Loucy (cell line): ENCODE results near the gene RFWD3.
A peak's percentile ranks its signal among the peaks of the same experiment; 100 is the strongest.

ENCODE experiments used
- H2AFZ ChIP-seq: fragments of 200-600 bp; sonication (generic); 2 replicates; pipeline ENCODE4 v1.6.0; 2016; ENCODE audit warnings: antibody characterized with exemption, mild to moderate bottlenecking, low read length, moderate library complexity
- H3F3A ChIP-seq: fragments of 200-600 bp; 2 replicates; pipeline ENCODE4 v1.6.0; 2016; ENCODE audit warnings: antibody characterized with exemption, low read depth, mild to moderate bottlenecking
- H3K27me3 ChIP-seq: fragments of 200-600 bp; sonication (generic); 2 replicates; pipeline ENCODE4 v1.6.1; 2014; ENCODE audit warnings: low read length, mild to moderate bottlenecking; ENCODE audit not compliant: insufficient read depth, poor library complexity, severe bottlenecking
- H3K36me3 ChIP-seq: fragments of 200-600 bp; sonication (generic); 2 replicates; pipeline ENCODE4 v1.6.1; 2016; ENCODE audit warnings: low read length; ENCODE audit not compliant: insufficient read depth
- H3K4me1 ChIP-seq: fragments of 200-600 bp; sonication (generic); 2 replicates; pipeline ENCODE4 v1.5.1; 2014; ENCODE audit warnings: low read length, mild to moderate bottlenecking; ENCODE audit not compliant: insufficient read depth, poor library complexity, severe bottlenecking
- H3K4me2 ChIP-seq: fragments of 200-600 bp; sonication (generic); 2 replicates; pipeline ENCODE4 v1.6.0; 2014; ENCODE audit warnings: antibody characterized with exemption, low read length, low read depth, mild to moderate bottlenecking; ENCODE audit not compliant: poor library complexity, severe bottlenecking
- H3K4me3 ChIP-seq: fragments of 200-600 bp; sonication (generic); 2 replicates; pipeline ENCODE4 v1.5.1; 2014; ENCODE audit warnings: low read length, mild to moderate bottlenecking, mixed read lengths; ENCODE audit not compliant: poor library complexity, severe bottlenecking
- H3K79me2 ChIP-seq: fragments of 200-600 bp; sonication (generic); 2 replicates; pipeline ENCODE4 v1.6.1; 2014; ENCODE audit warnings: low read length; ENCODE audit not compliant: insufficient read depth
- H3K9ac ChIP-seq: fragments of 200-600 bp; sonication (generic); 2 replicates; pipeline ENCODE4 v1.6.0; 2014; ENCODE audit warnings: mild to moderate bottlenecking, low read depth, low read length, moderate library complexity; ENCODE audit not compliant: poor library complexity, severe bottlenecking
- H3K9me2 ChIP-seq: fragments of 200-600 bp; sonication (generic); replicated peaks from 2 replicates; pipeline ENCODE4 v1.6.1; 2016; ENCODE audit warnings: low read depth, low read length, mixed read lengths
- H3K9me3 ChIP-seq: fragments of 200-600 bp; sonication (generic); 2 replicates; pipeline ENCODE4 v1.6.1; 2014; ENCODE audit warnings: mild to moderate bottlenecking, antibody characterized with exemption, low read length, low read depth; ENCODE audit not compliant: insufficient read depth
- H4K20me1 ChIP-seq: fragments of 200-600 bp; sonication (generic); 2 replicates; pipeline ENCODE4 v1.6.0; 2014; ENCODE audit warnings: antibody characterized with exemption, low read length, mild to moderate bottlenecking; ENCODE audit not compliant: insufficient read depth, poor library complexity, severe bottlenecking
- CTCF ChIP-seq: fragments of 200-600 bp; sonication (generic); conservative IDR thresholded peaks from 2 replicates; pipeline ENCODE4 v1.5.1; 2014; ENCODE audit warnings: mild to moderate bottlenecking, antibody characterized with exemption, low read length
- EZH2phosphoT487 ChIP-seq: fragments of 200-600 bp; IDR thresholded peaks from 2 replicates; pipeline ENCODE4 v1.6.1; 2018; ENCODE audit warnings: antibody characterized with exemption, mild to moderate bottlenecking, moderate library complexity, borderline replicate concordance

Gene RFWD3

GRCh38 chr16:74667255-74667700 is 601 bp upstream of the RFWD3 start:
- no peaks in the 10 kb centered on the region for H3K9me3 ChIP-seq
- no peaks in the 10 kb centered on the region for H3F3A ChIP-seq
- TF ChIP-seq CTCF (no peak), EZH2phosphoT487 (no peak)

GRCh38 chr16:74666010-74666421 is 661 bp downstream of the RFWD3 start:
- no peak overlapping the region for H2AFZ ChIP-seq

More at GRCh38 chr16:74667255-74667700, 601 bp upstream of the RFWD3 start:
- H3K4me2 ChIP-seq: peak overlapping the region; percentile 76
- peak overlapping the region; percentile 97 for H2AFZ ChIP-seq
- H3K4me1 ChIP-seq: peaks cover 37% of the 10 kb centered on the region
- peaks cover 8% of the 10 kb centered on the region for H3K27me3 ChIP-seq
- no peaks in the 10 kb centered on the region for H3K9me2 ChIP-seq
- peak overlapping the region; percentile 76 for H3K4me3 ChIP-seq
- H3K79me2 ChIP-seq: peaks cover 51% of the 10 kb centered on the region
- H4K20me1 ChIP-seq: peaks cover 42% of the 10 kb centered on the region
- H3K36me3 ChIP-seq: peaks cover 23% of the 10 kb centered on the region; the same call in 1 of the 2 replicates
- peak overlapping the region; percentile 99 for H3K9ac ChIP-seq

GRCh38 chr16:74661064-74661463 is 5.6 kb downstream of the RFWD3 start:
- Histone ChIP-seq H3K4me2 (peak overlapping the region; percentile 81), H3K79me2 (peaks cover 100% of the 10 kb centered on the region), H3K36me3 (peaks cover 72% of the 10 kb centered on the region), H3K4me1 (peaks cover 84% of the 10 kb centered on the region), H4K20me1 (peaks cover 100% of the 10 kb centered on the region), H3K9me2 (no peaks in the 10 kb centered on the region), H3K9me3 (no peaks in the 10 kb centered on the region), H3K9ac (peak overlapping the region; percentile 53), H2AFZ (no peak overlapping the region), H3K27me3 (peaks cover 2% of the 10 kb centered on the region), H3F3A (no peaks in the 10 kb centered on the region), H3K4me3 (peak overlapping the region; percentile 90)
- TF ChIP-seq EZH2phosphoT487 (no peak), CTCF (no peak)

More at GRCh38 chr16:74666010-74666421, 661 bp downstream of the RFWD3 start:
- peaks cover 48% of the 10 kb centered on the region for H3K4me1 ChIP-seq
- peak overlapping the region; percentile 81 for H3K4me2 ChIP-seq
- H3K27me3 ChIP-seq: peaks cover 8% of the 10 kb centered on the region
- H3K36me3 ChIP-seq: peaks cover 32% of the 10 kb centered on the region; the same call in 1 of the 2 replicates
- peaks cover 64% of the 10 kb centered on the region for H3K79me2 ChIP-seq
- peak overlapping the region; percentile 99 for H3K9ac ChIP-seq
- H4K20me1 ChIP-seq: peaks cover 55% of the 10 kb centered on the region
- TF ChIP-seq CTCF: no peak
- TF ChIP-seq EZH2phosphoT487: no peak
- no peaks in the 10 kb centered on the region for H3F3A ChIP-seq
- no peaks in the 10 kb centered on the region for H3K9me2 ChIP-seq
- H3K4me3 ChIP-seq: peak overlapping the region; percentile 90
- H3K9me3 ChIP-seq: no peaks in the 10 kb centered on the region
